GM12878 (cell line): Measurements from ENCODE around the gene GPR107.

Experiments used
- GATAD2B ChIP-seq: fragments of 450-650 bp; conservative IDR thresholded peaks from 2 replicates; pipeline ENCODE4 v1.6.1; 2017; ENCODE audit warnings: low read depth, mild to moderate bottlenecking, moderate library complexity
- HDAC6 ChIP-seq: fragments of 200-600 bp; sonication (generic); IDR thresholded peaks from one replicate; pipeline ENCODE4 v1.8.0; 2017; ENCODE audit warnings: antibody characterized with exemption; ENCODE audit not compliant: unreplicated experiment
- HDGF ChIP-seq: fragments of 450-650 bp; IDR thresholded peaks from 2 replicates; pipeline ENCODE4 v1.6.1; 2016; ENCODE audit warnings: antibody characterized with exemption
- NBN ChIP-seq: fragments of 450-650 bp; IDR thresholded peaks from 2 replicates; pipeline ENCODE4 v1.6.1; 2016
- POLR2A ChIP-seq: IDR thresholded peaks from 2 replicates; pipeline ENCODE4 v1.6.1; 2011; ENCODE audit warnings: low read depth, mild to moderate bottlenecking, low read length
- RFX5 ChIP-seq: IDR thresholded peaks from 2 replicates; pipeline ENCODE4 v1.6.1; 2011; ENCODE audit warnings: low read depth, low read length, improper control_type of control experiment
- SMAD5 ChIP-seq: IDR thresholded peaks from 2 replicates; pipeline ENCODE4 v1.6.1; 2016; ENCODE audit warnings: antibody characterized with exemption, low read depth
- SP1 ChIP-seq: IDR thresholded peaks from one replicate; pipeline ENCODE4 v1.6.1; 2011; ENCODE audit warnings: low read depth, low read length
- ZNF274 ChIP-seq: IDR thresholded peaks from one replicate; pipeline ENCODE4 v1.8.0; 2011; ENCODE audit not compliant: insufficient read length, insufficient read depth
- TF ChIP-seq, protein P1 (sequence below), 3 experiments: IDR thresholded peaks in 2 of 3; conservative IDR thresholded peaks in 1 of 3; 2 replicates each; pipeline ENCODE4 v1.5.1; 2011; ENCODE audit warnings: low read depth in 3 of 3, low read length in 3 of 3, mild to moderate bottlenecking in 3 of 3, control low read depth in 2 of 3, moderate library complexity in 2 of 3, inconsistent platforms in 1 of 3, mixed read lengths in 1 of 3; ENCODE audit not compliant: control insufficient read depth in 2 of 3, insufficient read depth in 1 of 3; ENCODE audit errors: extremely low read depth in 1 of 3
- TF ChIP-seq, protein P2 (sequence below): fragments of 450-650 bp; IDR thresholded peaks from 2 replicates; pipeline ENCODE4 v1.6.1; 2017; ENCODE audit warnings: borderline replicate concordance

DNA sequence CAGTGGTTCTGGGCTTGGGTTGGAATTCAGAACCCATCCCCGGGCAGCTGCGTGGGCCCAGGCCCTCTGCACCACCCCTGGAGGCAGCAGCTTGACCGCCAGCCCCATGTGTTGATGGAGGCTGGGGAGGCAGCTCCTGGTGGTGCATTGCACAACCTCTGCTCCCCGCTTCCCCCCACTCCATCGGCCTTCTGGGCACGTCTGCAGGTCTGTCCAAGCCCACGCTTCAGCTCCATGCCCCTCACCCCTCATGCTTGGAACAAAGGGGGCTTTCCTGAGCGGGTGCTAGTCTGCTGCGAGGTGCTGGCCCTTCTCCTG lies 119.9 kb downstream of the GPR107 start:
- TF ChIP-seq POLR2A (no peak), HDGF (no peak), RFX5 (no peak), HDAC6 (no peak), SMAD5 (no peak), ZNF274 (no peak), NBN (no peak), SP1 (no peak), GATAD2B (no peak)
- TF ChIP-seq, protein P1, sequence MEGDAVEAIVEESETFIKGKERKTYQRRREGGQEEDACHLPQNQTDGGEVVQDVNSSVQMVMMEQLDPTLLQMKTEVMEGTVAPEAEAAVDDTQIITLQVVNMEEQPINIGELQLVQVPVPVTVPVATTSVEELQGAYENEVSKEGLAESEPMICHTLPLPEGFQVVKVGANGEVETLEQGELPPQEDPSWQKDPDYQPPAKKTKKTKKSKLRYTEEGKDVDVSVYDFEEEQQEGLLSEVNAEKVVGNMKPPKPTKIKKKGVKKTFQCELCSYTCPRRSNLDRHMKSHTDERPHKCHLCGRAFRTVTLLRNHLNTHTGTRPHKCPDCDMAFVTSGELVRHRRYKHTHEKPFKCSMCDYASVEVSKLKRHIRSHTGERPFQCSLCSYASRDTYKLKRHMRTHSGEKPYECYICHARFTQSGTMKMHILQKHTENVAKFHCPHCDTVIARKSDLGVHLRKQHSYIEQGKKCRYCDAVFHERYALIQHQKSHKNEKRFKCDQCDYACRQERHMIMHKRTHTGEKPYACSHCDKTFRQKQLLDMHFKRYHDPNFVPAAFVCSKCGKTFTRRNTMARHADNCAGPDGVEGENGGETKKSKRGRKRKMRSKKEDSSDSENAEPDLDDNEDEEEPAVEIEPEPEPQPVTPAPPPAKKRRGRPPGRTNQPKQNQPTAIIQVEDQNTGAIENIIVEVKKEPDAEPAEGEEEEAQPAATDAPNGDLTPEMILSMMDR (IDR thresholded peaks at IDR 0.05 in 2 of 3, conservative IDR thresholded peaks at IDR 0.05 in 1 of 3; ENCODE audit: control insufficient read depth in 2 of 3, extremely low read depth in 1 of 3, insufficient read depth in 1 of 3, low read depth in 3 of 3, low read length in 3 of 3): no peak
- TF ChIP-seq, protein P2, sequence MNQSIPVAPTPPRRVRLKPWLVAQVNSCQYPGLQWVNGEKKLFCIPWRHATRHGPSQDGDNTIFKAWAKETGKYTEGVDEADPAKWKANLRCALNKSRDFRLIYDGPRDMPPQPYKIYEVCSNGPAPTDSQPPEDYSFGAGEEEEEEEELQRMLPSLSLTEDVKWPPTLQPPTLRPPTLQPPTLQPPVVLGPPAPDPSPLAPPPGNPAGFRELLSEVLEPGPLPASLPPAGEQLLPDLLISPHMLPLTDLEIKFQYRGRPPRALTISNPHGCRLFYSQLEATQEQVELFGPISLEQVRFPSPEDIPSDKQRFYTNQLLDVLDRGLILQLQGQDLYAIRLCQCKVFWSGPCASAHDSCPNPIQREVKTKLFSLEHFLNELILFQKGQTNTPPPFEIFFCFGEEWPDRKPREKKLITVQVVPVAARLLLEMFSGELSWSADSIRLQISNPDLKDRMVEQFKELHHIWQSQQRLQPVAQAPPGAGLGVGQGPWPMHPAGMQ: no peak
